ENCODE results near the gene PSMD1.

- TF ChIP-seq EZH2 (IDR thresholded peaks at IDR 0.05; ENCODE audit: insufficient read depth, poor library complexity, severe bottlenecking), result no peak
- TF ChIP-seq EZH2phosphoT487 (IDR thresholded peaks at IDR 0.05; ENCODE audit: insufficient read depth, low read depth), result no peak
Measured at GRCh38 chr2:231129216-231129615, 72.5 kb downstream of the PSMD1 start.

Data from GM23248 (cell line).